ENCODE results near the gene ZNF451.

GRCh38 chr6:57075092-57075491 is 14.9 kb upstream of the ZNF451 start:
- peak; percentile 27 for TF ChIP-seq CTCF (conservative IDR thresholded peaks at IDR 0.05; ENCODE audit: low read length)
- no peak for TF ChIP-seq EZH2phosphoT487 (IDR thresholded peaks at IDR 0.05; ENCODE audit: borderline replicate concordance)
